ENCODE results near the gene LIN37. TPM values are rescaled to one million over a fixed set of nuclear protein-coding genes. Genes with fewer than 3 reads are reported as not detected.

LIN37 gene
- total and polyA plus RNA-seq, 7 donors = 8.4 to 19.1 (median 13.6) TPM

- Histone ChIP-seq H3K27ac (peak overlapping the region; percentile 84 to 91 (median 87)), H3K9me3 (no peaks in the 10 kb centered on the region), H3K36me3 (peaks cover 15 to 42% (median 27%) of the 10 kb centered on the region in 4 donors), H3K27me3 (no peaks in the 10 kb centered on the region), H3K4me3 (peak overlapping the region; percentile 38 to 69 (median 51)), H3K4me1 (peaks cover 0 to 38% (median 30%) of the 10 kb centered on the region in 4 donors)
- WGBS, 2 donors = 0 to 1% methylated on average over 63 of the region's 63 CpGs
- TF ChIP-seq POLR2A (IDR thresholded peaks at IDR 0.05) (no peak), EP300 (IDR thresholded peaks at IDR 0.05) (peak in 1 of 4 donors; percentile 76), CTCF (IDR thresholded peaks at IDR 0.05) (peak in 2 of 4 experiments; percentile 17 to 26), POLR2AphosphoS5 (IDR thresholded peaks at IDR 0.05) (peak; percentile 30 to 70 (median 61))
- intact Hi-C loops (cut with DNase I) = loop anchor here (1.0 to 2.0 kb wide), 2 partner anchors 22 to 191 kb away; partner anchors contain the start of gene KMT2B
- DNase-seq = peak; percentile 99
Measured at GRCh38 chr19:35740423-35741202, 7.8 kb upstream of the LIN37 start.

- intact Hi-C loops (cut with DNase I) = loop anchor here (2.0 kb wide), 1 partner anchor 22 kb away; the partner anchor contains the start of gene KMT2B
- Histone ChIP-seq H3K9me3 (no peaks in the 10 kb centered on the region), H3K4me3 (peak overlapping the region; percentile 38 to 69 (median 51)), H3K36me3 (peaks cover 11 to 40% (median 26%) of the 10 kb centered on the region in 4 donors), H3K4me1 (peaks cover 0 to 43% (median 34%) of the 10 kb centered on the region in 4 donors), H3K27ac (peak overlapping the region; percentile 84 to 91 (median 87)), H3K27me3 (no peaks in the 10 kb centered on the region)
- WGBS, 2 donors = 3 to 4% methylated on average over 12 of the region's 12 CpGs
- TF ChIP-seq EP300 (IDR thresholded peaks at IDR 0.05) = no peak
- peak in 1 of 4 experiments; percentile 2 for TF ChIP-seq CTCF (IDR thresholded peaks at IDR 0.05)
- DNase-seq = no peak
Measured at GRCh38 chr19:35741203-35741515, 7.2 kb upstream of the LIN37 start.

- Histone ChIP-seq H3K4me3 (peak within 1 kb of the TSS in 3 of 4 donors; percentile 50 to 69 (median 52)), H3K4me1 (peaks cover 0 to 49% (median 40%) of the 10 kb centered on the region in 4 donors), H3K27ac (peak within 1 kb of the TSS; percentile 84 to 100 (median 87)), H3K36me3 (peaks cover 11 to 30% (median 18%) of the 10 kb centered on the region in 4 donors), H3K27me3 (no peaks in the 10 kb centered on the region), H3K9me3 (no peaks in the 10 kb centered on the region)
- intact Hi-C loops (cut with DNase I) = no loop called here
- 42 to 83% methylated on average over 9 of the region's 9 CpGs for WGBS, 2 donors
- no peak for DNase-seq
- no peak for TF ChIP-seq EP300 (IDR thresholded peaks at IDR 0.05)
- no peak for TF ChIP-seq CTCF (IDR thresholded peaks at IDR 0.05)
- TF ChIP-seq POLR2A (IDR thresholded peaks at IDR 0.05) = no peak
- no peak for TF ChIP-seq POLR2AphosphoS5 (IDR thresholded peaks at IDR 0.05)
Measured at GRCh38 chr19:35742121-35742724, 6.2 kb upstream of the LIN37 start, which contains the start of gene IGFLR1. TSS of gene IGFLR1 (minus strand) at chr19:35742452. CDS start at chr19:35741180, 1,272 bp downstream.

- Histone ChIP-seq H3K4me1 (peaks cover 0 to 58% (median 48%) of the 10 kb centered on the region in 4 donors), H3K36me3 (peaks cover 3 to 13% (median 5%) of the 10 kb centered on the region in 4 donors), H3K9me3 (no peaks in the 10 kb centered on the region), H3K4me3 (peak overlapping the region in 1 of 4 donors; percentile 91), H3K27ac (peak overlapping the region; percentile 100), H3K27me3 (no peaks in the 10 kb centered on the region)
- 91 to 94% methylated on average over 19 of the region's 19 CpGs for WGBS, 2 donors
- no peak for DNase-seq
- intact Hi-C loops (cut with DNase I) = no loop called here
- TF ChIP-seq CTCF (IDR thresholded peaks at IDR 0.05) = no peak
- no peak for TF ChIP-seq POLR2A (IDR thresholded peaks at IDR 0.05)
- TF ChIP-seq EP300 (IDR thresholded peaks at IDR 0.05) = no peak
- TF ChIP-seq POLR2AphosphoS5 (IDR thresholded peaks at IDR 0.05) = no peak
Measured at GRCh38 chr19:35743640-35744429, 4.5 kb upstream of the LIN37 start.
